GM19372 (cell line): ENCODE data around the gene CACNA1I.
"Not testable (repeated sequence)": the region's sequence is repeated elsewhere in the genome, so short reads cannot be mapped to it uniquely, and the experiment has no call there.

Experiments
- ATAC-seq: cut with Tn5 transposase; IDR thresholded peaks from one replicate; pipeline ENCODE4 v1.9.1; 2021; ENCODE audit warnings: mild to moderate bottlenecking, low read depth, moderate library complexity; ENCODE audit not compliant: unreplicated experiment

CACNA1I gene

DNA sequence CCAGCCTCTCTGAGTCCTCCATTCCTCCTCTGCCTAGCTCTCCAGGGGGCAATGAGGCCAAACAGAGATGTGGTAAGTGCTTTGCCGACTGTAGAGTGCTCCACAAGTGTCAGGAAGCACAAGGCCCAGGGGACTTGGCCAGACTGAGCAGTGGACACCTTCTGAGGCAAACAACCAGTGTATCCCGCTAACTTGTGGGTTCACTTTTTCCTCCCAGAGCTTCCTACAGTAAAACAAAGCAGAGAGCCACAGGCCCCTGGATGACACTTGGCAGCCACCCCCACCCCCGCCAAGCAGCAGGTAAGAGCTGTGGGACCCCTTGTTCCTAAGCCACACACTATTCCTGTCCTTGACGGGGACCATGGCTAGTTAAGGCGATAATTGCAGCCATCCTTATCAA is 160.9 kb downstream of the CACNA1I start:
- no peak for ATAC-seq

DNA sequence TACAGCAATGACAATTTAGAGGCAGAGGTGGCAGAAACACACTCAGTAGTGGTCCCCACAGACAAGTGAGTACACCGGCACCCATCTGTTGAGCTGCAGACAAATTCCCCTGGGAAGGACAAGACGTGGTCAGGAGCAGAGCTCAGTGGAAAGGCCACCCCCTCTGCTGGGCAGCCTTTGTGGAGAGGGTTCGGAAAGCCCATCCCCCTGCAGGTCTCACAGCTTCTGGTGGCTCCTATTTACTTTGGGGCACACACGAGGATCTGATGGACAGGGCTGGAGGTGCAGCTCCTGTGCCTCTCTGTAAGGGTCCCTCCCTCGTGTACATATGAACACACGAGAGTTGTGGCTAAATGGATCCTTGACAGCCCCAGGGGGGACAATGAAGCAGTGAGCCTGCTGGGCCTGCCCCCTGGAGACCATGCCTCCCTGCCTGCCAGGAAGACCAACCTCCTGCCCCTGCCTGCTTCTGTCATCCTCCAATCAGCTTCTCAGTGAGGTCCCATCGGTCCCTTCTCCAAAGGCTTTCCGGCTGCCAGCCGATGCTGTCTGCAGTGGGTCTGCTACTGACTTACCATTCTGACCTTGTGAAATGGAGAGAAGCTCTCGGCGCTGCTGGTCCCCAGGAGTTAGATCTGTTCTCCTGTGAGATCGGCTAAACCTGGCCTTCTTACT is 161.5 kb downstream of the CACNA1I start:
- ATAC-seq = no peak

DNA sequence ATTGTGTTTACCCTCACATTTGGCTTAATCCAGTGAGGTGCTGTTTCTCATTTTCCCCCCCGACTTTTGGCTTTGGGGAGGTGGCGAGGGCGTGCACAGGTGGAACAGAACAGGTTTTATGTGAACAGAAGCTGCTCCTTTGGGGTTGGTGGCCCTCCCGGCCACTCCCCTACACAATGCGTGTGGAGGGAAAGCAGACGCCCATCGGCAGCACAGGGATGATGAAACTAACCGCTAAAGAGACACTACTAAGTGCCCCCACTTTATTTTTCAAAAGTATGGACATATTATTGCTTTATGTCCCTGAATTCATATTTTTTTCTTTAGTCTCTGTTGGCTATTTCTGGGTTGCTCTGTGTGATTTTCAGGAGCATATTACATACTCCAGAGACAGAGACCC is 162.1 kb downstream of the CACNA1I start:
- ATAC-seq = no peak

DNA sequence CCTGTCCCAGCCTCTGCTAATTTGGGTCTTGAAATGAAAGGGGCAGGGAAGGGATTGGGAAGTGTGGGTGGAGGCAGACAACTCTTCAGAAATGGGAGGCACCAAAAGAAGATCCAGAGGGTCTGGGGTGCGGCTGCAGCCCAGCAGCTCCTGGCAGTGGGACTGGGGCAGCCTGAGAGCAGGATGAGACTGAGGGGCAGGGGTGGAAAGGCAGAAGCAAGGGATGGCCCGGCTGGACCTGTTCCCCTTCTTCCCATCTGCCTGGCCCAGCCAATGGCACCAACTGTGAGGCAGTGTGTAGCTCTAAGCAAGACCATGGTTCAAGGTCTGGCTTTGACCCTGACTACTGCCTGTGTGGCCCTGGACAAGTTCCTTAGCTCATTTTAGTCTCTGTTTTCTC is 162.6 kb downstream of the CACNA1I start:
- no peak for ATAC-seq

DNA sequence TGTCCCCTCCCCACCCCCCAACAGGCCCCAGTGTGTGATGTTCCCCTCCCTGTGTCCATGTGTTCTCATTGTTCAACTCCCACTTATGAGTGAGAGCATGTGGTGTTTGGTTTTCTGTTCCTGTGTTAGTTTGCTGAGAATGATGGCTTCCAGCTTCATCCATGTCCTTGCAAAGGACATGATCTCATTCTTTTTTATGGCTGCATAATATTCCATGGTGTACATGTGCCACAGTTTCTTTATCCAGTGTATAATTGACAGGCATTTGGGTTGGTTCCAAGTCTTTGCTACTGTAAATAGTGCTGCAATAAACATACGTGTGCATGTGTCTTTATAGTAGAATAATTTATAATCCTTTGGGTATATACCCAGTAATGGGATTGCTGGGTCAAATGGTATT is 163.5 kb downstream of the CACNA1I start:
- not testable (repeated sequence) for ATAC-seq

DNA sequence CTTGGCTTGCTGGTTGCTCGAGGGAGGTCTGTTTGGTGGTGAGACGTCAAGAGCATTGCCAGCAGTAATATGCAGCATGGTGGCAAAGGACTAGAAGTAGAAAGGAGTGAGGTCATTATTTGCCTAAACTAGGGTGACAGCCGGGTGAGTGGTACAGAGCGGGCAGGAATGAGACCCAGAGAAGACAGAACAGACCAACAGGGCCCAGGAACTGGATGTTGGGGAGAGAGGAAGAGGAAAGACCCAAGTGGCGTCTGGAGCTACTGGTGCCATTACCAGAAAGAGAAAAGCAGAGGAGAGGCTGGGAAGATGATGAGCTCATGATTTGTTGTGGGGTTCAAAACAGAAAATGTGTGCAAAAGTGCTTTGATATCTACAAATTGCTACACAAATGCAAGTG is 164.3 kb downstream of the CACNA1I start:
- no peak for ATAC-seq

DNA sequence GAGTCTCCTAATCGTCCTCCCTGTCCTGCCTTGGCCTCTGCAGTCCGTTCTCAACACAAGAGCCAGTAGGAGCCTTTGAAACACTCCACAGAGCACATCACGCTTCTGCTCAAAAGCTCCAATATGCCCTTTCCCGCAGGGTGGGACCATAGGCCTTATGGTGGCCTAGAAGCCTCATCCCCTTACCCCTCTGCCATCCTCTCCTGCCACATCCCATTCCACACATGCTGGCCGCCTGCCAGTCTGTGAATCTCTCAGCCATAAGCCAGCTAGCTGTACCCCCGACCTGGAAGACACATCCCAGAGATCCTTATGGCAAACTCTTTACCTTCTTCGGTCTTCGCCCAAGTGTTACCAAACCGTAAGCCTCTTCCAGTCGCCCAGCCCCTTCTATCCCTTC is 165.2 kb downstream of the CACNA1I start:
- no peak for ATAC-seq

DNA sequence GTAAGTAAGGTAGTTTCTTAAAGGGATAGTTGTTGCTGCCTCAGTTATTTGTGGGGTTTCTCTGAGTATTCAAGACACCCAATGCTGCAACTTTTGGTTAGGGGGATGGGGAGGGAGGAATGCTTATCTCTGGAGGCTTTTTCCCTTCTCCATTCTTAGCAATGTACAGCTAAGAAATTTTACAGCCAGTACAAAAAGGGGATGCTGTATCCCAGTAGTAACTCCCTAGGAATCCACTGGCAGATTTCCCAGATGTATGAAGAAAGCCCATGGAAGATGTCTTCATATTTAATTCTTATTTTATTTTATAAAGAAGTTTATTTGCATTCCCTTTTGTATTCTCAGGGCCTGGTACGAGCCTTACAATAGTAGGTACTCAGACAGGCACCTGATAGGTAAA is 168.2 kb downstream of the CACNA1I start:
- ATAC-seq = no peak
